Bronchial epithelial cell (primary cell): ENCODE data around the gene JMY. TPM values are rescaled to one million over a fixed set of nuclear protein-coding genes. Genes with fewer than 3 reads are reported as not detected.

Experiments
- DNase-seq: peaks from one replicate; pipeline ENCODE4 v3.0.0-alpha.2; 2010; ENCODE audit warnings: low read depth
- FAIRE-seq: peaks from 2 replicates; lab custom pipeline; 2011; peaks lifted over from hg19 to GRCh38; lab: Jason Lieb, UNC
- H3K27me3 ChIP-seq: 2 replicates; pipeline ENCODE4 v1.5.1; 2011; ENCODE audit warnings: low read length; ENCODE audit not compliant: control insufficient read depth, insufficient read depth
- H3K36me3 ChIP-seq: 2 replicates; pipeline ENCODE4 v1.5.1; 2011; ENCODE audit warnings: low read length; ENCODE audit not compliant: control insufficient read depth, insufficient read depth
- H3K4me3 ChIP-seq: 2 replicates; pipeline ENCODE4 v1.5.1; 2011; ENCODE audit warnings: mild to moderate bottlenecking, low read depth, low read length, control low read depth
- CTCF ChIP-seq: IDR thresholded peaks from 2 replicates; pipeline ENCODE4 v1.5.1; 2011; ENCODE audit warnings: mild to moderate bottlenecking, moderate library complexity, low read length, control low read depth, inconsistent platforms; ENCODE audit not compliant: insufficient read depth, severe bottlenecking
- total RNA-seq: library from RNA; depleted of rRNA; stranded (reverse); fragments of >200 nt; gene quantifications from 2 replicates; pipeline ENCODE4 v1.2.1, GENCODE V29; 2014

JMY gene
- total RNA-seq, 1 donor from 2014 or later = 14.5 TPM

GRCh38 chr5:79229357-79230174, 6.4 kb upstream of the JMY start:
- no peak for TF ChIP-seq CTCF
- no peaks in the 10 kb centered on the region for H3K36me3 ChIP-seq
- no peaks in the 10 kb centered on the region for H3K27me3 ChIP-seq
- DNase-seq (peak; percentile 87), FAIRE-seq (no peak)
- H3K4me3 ChIP-seq = no peak overlapping the region

GRCh38 chr5:79235261-79235633, 684 bp upstream of the JMY start:
- TF ChIP-seq CTCF = no peak
- Histone ChIP-seq H3K27me3 (no peaks in the 10 kb centered on the region), H3K4me3 (peak overlapping the region; percentile 83), H3K36me3 (no peaks in the 10 kb centered on the region)
- DNase-seq (peak; percentile 20), FAIRE-seq (no peak)

GRCh38 chr5:79236362-79236969, 535 bp downstream of the JMY start:
- FAIRE-seq = no peak
- no peaks in the 10 kb centered on the region for H3K27me3 ChIP-seq
- H3K4me3 ChIP-seq = peak overlapping the region; percentile 83
- H3K36me3 ChIP-seq = no peaks in the 10 kb centered on the region
- TF ChIP-seq CTCF = no peak
- peak; percentile 5 for DNase-seq

- Histone ChIP-seq H3K4me3 (peak overlapping the region; percentile 83), H3K27me3 (no peaks in the 10 kb centered on the region), H3K36me3 (no peaks in the 10 kb centered on the region)
- peak; percentile 66 for DNase-seq
- FAIRE-seq = peak; percentile 43
- no peak for TF ChIP-seq CTCF
Observed at GRCh38 chr5:79236970-79237739, 1.2 kb downstream of the JMY start.

GRCh38 chr5:79237740-79238560, 2.0 kb downstream of the JMY start:
- no peak for TF ChIP-seq CTCF
- no peaks in the 10 kb centered on the region for H3K36me3 ChIP-seq
- no peaks in the 10 kb centered on the region for H3K27me3 ChIP-seq
- FAIRE-seq (no peak), DNase-seq (peak; percentile 4)
- H3K4me3 ChIP-seq = peak overlapping the region; percentile 83
